HG02981 (cell line): ENCODE data around the gene LMCD1.
A peak's percentile ranks its signal among the peaks of the same experiment; 100 is the strongest.

Experiments used
- ATAC-seq: cut with Tn5 transposase; IDR thresholded peaks from one replicate; pipeline ENCODE4 v1.9.1; 2021; ENCODE audit warnings: mild to moderate bottlenecking, moderate library complexity; ENCODE audit not compliant: unreplicated experiment

LMCD1 gene

GRCh38 chr3:8503871-8504610 is 2.4 kb downstream of the LMCD1 start:
- ATAC-seq = peak; percentile 8

GRCh38 chr3:8504611-8504973 is 3.0 kb downstream of the LMCD1 start:
- ATAC-seq = no peak

GRCh38 chr3:8505621-8506020 is 4.0 kb downstream of the LMCD1 start:
- ATAC-seq = no peak

- ATAC-seq = no peak
Observed at GRCh38 chr3:8506571-8507061, 5.0 kb downstream of the LMCD1 start.

GRCh38 chr3:8507496-8507895 is 5.9 kb downstream of the LMCD1 start:
- no peak for ATAC-seq

GRCh38 chr3:8509961-8510360 is 8.3 kb downstream of the LMCD1 start:
- ATAC-seq = no peak

GRCh38 chr3:8512234-8512633 is 10.6 kb downstream of the LMCD1 start:
- ATAC-seq = no peak

GRCh38 chr3:8516047-8516661 is 14.5 kb downstream of the LMCD1 start:
- no peak for ATAC-seq

GRCh38 chr3:8516783-8517182 is 15.2 kb downstream of the LMCD1 start:
- no peak for ATAC-seq

- ATAC-seq = no peak
Observed at GRCh38 chr3:8517487-8517886, 15.9 kb downstream of the LMCD1 start.

GRCh38 chr3:8518138-8518537 is 16.5 kb downstream of the LMCD1 start:
- no peak for ATAC-seq

GRCh38 chr3:8519156-8519555 is 17.5 kb downstream of the LMCD1 start:
- no peak for ATAC-seq

- ATAC-seq = no peak
Observed at GRCh38 chr3:8519774-8520448, 18.3 kb downstream of the LMCD1 start.

GRCh38 chr3:8520816-8521403 is 19.3 kb downstream of the LMCD1 start:
- ATAC-seq = no peak

- no peak for ATAC-seq
Observed at GRCh38 chr3:8523041-8523440, 21.4 kb downstream of the LMCD1 start.

- no peak for ATAC-seq
Observed at GRCh38 chr3:8524249-8524648, 22.6 kb downstream of the LMCD1 start.

- ATAC-seq = peak; percentile 51
Observed at GRCh38 chr3:8524656-8525399, 23.2 kb downstream of the LMCD1 start.

GRCh38 chr3:8525893-8526292 is 24.3 kb downstream of the LMCD1 start:
- ATAC-seq = no peak

GRCh38 chr3:8529181-8529637 is 27.6 kb downstream of the LMCD1 start:
- no peak for ATAC-seq

GRCh38 chr3:8529738-8530525 is 28.3 kb downstream of the LMCD1 start:
- no peak for ATAC-seq
